ENCODE results near the gene WNT4.

WNT4 gene

DNA sequence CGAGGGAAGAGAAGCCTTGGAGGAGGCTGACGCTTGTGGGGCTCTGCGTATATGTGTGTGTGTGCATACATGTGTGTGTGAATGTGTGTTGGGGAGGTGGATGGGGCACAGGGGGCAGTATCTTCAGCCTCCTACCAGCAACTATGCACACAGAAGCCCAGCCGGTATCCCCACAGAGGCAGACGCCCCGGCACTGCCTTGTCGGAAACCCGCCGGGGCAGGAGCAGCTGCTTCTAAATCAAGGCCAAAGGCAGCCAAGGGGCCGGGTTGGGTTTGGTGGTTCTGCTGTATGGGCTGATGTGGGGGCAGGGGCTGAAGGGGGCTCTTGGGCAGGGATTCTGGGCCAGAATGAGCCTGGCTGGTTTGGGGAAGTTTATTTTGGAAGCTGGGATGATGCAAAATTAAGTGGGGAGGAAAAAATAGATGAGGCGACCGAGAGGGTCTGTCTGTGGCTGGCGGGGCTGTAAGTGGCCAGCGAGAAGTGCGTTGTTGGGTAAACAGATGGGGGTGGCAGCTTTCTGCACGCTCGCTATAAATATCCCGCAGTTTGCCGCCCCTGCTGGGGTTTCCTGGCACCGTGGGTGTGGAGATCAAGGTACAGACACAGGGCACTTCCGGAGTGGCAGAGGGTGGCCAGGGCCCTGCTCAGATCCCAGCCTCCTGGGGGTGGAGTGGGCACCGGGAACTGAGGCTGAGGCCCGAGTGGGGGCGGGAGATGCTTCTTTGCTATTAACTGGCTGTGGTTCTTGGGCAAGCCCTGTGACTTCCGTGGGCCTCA, 11.0 kb upstream of the WNT4 start:
- H3K27me3 ChIP-seq (ENCODE audit: low read depth) = no peaks in the 10 kb centered on the region
- in situ Hi-C loops (cut with MboI; ENCODE audit: low sequenced_read_pairs) = no loop called here
- H3K36me3 ChIP-seq (replicated peaks) = no peaks in the 10 kb centered on the region
- no peak for DNase-seq (ENCODE audit: low spot score in 2 of 2)
- no peak overlapping the region for H3K4me3 ChIP-seq
- no peaks in the 10 kb centered on the region for H3K4me1 ChIP-seq
- H3K9me3 ChIP-seq = no peaks in the 10 kb centered on the region

- in situ Hi-C loops (cut with MboI; ENCODE audit: low sequenced_read_pairs) = no loop called here
- DNase-seq (ENCODE audit: low spot score in 2 of 2) = no peak
- H3K36me3 ChIP-seq (replicated peaks) = no peaks in the 10 kb centered on the region
- H3K4me1 ChIP-seq = no peaks in the 10 kb centered on the region
- no peaks in the 10 kb centered on the region; the same call in 1 of the 2 replicates for H3K27me3 ChIP-seq (ENCODE audit: low read depth)
- no peaks in the 10 kb centered on the region for H3K9me3 ChIP-seq
- no peak overlapping the region for H3K4me3 ChIP-seq
Measured at GRCh38 chr1:22150923-22151322, 8.0 kb upstream of the WNT4 start.

DNA sequence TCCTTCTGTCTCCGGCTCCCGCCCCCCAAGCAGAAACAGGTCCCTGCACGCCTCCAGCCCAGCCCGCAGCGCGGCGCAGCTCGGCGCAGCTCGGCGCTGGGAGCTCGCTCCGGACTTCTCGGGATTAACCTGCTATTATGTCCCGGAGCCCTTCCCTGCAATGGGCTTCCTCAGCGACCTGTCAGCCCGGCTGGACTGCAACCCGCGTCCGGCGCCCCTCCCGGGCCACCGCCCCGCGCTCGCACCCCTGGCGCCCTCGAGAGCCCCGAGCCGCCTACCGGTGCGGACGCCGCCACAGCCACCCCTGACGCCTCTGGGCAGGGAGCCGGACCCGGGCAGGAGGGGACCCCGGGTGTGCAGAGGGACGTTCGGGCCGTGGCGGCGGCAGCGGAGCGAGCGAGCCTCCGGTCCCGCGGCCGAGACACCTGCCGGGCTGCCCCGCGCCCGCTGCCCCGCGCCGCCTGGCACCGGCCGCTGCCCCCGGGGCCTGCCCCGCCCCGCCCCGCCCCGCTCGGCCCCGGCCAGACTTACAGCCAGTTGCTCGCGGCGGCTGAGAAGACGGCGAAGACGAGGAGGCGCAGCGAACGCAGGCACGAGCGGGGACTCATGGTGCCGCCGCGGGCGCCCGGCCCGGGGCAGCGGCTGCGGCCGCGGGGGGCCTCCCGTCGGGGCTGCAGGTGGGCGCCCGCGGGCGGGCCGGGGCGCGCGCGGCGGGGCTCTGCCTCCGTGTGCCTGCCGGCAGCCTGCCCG, 407 bp downstream of the WNT4 start:
- DNase-seq (ENCODE audit: low spot score in 2 of 2) = peak; percentile 19 to 57
- H3K27me3 ChIP-seq (ENCODE audit: low read depth) = peaks cover 4% of the 10 kb centered on the region; the same call in 1 of the 2 replicates
- no peaks in the 10 kb centered on the region for H3K9me3 ChIP-seq
- peak overlapping the region; percentile 28 for H3K4me3 ChIP-seq
- in situ Hi-C loops (cut with MboI; ENCODE audit: low sequenced_read_pairs) = no loop called here
- H3K36me3 ChIP-seq (replicated peaks) = no peaks in the 10 kb centered on the region
- 0 out of 2 replicates have a peak, but pooled peaks cover 3% of the 10 kb centered on the region for H3K4me1 ChIP-seq

DNA sequence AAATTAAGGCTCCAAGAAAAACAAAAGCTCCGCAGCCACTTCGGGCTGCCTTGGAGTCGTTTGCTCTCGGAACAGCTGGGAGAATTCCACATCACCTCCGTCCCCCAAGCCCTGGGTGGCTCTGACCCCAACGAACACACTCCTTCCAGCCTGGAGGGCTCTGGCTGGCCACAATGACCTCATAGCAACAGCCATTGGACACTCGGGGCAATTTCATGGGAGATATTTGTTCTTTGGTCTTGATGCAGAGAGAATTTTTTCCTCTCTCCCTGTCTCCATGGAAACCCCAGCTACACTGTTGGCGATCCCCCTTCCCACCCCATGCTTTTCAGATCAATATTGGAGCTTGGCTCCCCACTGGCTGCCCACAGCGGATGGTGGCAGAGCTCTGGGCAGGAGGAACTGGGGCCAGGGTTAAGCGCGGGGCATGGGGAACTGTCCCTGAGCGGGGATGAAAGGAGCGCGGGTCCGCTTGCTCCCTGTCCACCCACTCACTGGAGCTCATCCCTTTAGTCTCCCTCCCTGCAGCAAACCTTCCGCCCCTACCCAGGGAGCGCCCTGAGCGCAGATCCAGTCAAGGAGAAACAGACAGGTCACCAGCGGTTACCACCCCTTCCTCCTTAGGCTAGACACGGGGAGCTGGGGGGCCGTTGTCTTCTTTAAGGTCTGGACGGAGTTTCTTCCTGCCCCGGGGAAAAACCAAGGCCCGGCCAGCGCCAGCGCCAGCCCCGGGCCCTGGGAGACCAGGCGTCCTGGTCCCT, 1.2 kb downstream of the WNT4 start:
- H3K4me1 ChIP-seq = 0 out of 2 replicates have a peak, but pooled peaks cover 3% of the 10 kb centered on the region
- peak overlapping the region; percentile 28 for H3K4me3 ChIP-seq
- in situ Hi-C loops (cut with MboI; ENCODE audit: low sequenced_read_pairs) = no loop called here
- H3K36me3 ChIP-seq (replicated peaks) = no peaks in the 10 kb centered on the region
- no peaks in the 10 kb centered on the region for H3K9me3 ChIP-seq
- no peak for DNase-seq (ENCODE audit: low spot score in 2 of 2)
- H3K27me3 ChIP-seq (ENCODE audit: low read depth) = peaks cover 4% of the 10 kb centered on the region; the same call in 1 of the 2 replicates

DNA sequence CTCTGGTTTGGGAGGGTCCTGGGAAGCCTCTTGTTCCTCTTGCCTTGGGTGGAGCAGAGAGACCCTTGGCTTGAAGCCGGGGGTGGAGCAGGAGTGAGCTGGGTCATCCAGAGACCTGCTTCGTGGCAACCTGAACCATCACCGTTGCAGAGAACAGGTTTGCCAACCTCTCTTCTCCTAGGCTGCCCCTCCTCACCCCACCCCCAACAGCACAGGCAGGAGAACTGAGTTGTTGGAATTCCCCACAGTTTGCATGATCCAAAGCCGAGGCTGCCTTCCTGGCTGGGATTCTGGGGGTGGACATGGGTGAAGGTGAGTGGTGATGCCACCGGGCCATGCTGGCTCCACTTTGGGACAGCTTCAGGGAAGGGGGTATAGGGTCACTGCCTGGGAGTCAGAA, 2.2 kb downstream of the WNT4 start:
- H3K4me1 ChIP-seq = 0 out of 2 replicates have a peak, but pooled peaks cover 3% of the 10 kb centered on the region
- no peak overlapping the region for H3K4me3 ChIP-seq
- no peaks in the 10 kb centered on the region for H3K9me3 ChIP-seq
- H3K36me3 ChIP-seq (replicated peaks) = no peaks in the 10 kb centered on the region
- H3K27me3 ChIP-seq (ENCODE audit: low read depth) = peaks cover 4% of the 10 kb centered on the region; the same call in 1 of the 2 replicates
- DNase-seq (ENCODE audit: low spot score in 2 of 2) = no peak
- in situ Hi-C loops (cut with MboI; ENCODE audit: low sequenced_read_pairs) = no loop called here

GRCh38 chr1:22139817-22140216, 3.1 kb downstream of the WNT4 start:
- H3K27me3 ChIP-seq (ENCODE audit: low read depth) = peaks cover 4% of the 10 kb centered on the region; the same call in 1 of the 2 replicates
- in situ Hi-C loops (cut with MboI; ENCODE audit: low sequenced_read_pairs) = loop anchor here (10.0 kb wide), 1 partner anchor 505 kb away; the partner anchor contains the start of gene C1QC

GRCh38 chr1:22139066-22139594, 3.8 kb downstream of the WNT4 start:
- Histone ChIP-seq H3K4me3 (no peak overlapping the region), H3K27me3 (ENCODE audit: low read depth) (peaks cover 4% of the 10 kb centered on the region; the same call in 1 of the 2 replicates), H3K4me1 (0 out of 2 replicates have a peak, but pooled peaks cover 3% of the 10 kb centered on the region), H3K9me3 (no peaks in the 10 kb centered on the region), H3K36me3 (replicated peaks) (no peaks in the 10 kb centered on the region)
- DNase-seq (ENCODE audit: low spot score in 2 of 2) = no peak
- in situ Hi-C loops (cut with MboI; ENCODE audit: low sequenced_read_pairs) = loop anchor here (10.0 kb wide), 1 partner anchor 506 kb away; the partner anchor contains the start of gene C1QC

More at GRCh38 chr1:22139817-22140216, 3.1 kb downstream of the WNT4 start:
- 0 out of 2 replicates have a peak, but pooled peaks cover 3% of the 10 kb centered on the region for H3K4me1 ChIP-seq
- DNase-seq (ENCODE audit: low spot score in 2 of 2) = no peak
- no peaks in the 10 kb centered on the region for H3K36me3 ChIP-seq (replicated peaks)
- H3K9me3 ChIP-seq = no peaks in the 10 kb centered on the region
- no peak overlapping the region for H3K4me3 ChIP-seq

- Histone ChIP-seq H3K9me3 (no peaks in the 10 kb centered on the region), H3K27me3 (ENCODE audit: low read depth) (peaks cover 4% of the 10 kb centered on the region; the same call in 1 of the 2 replicates), H3K4me1 (0 out of 2 replicates have a peak, but pooled peaks cover 3% of the 10 kb centered on the region), H3K36me3 (replicated peaks) (no peaks in the 10 kb centered on the region), H3K4me3 (no peak overlapping the region)
- no peak for DNase-seq (ENCODE audit: low spot score in 2 of 2)
- in situ Hi-C loops (cut with MboI; ENCODE audit: low sequenced_read_pairs) = loop anchor here (10.0 kb wide), 1 partner anchor 508 kb away; the partner anchor contains the start of gene C1QC
Measured at GRCh38 chr1:22137004-22137720, 5.7 kb downstream of the WNT4 start.

DNA sequence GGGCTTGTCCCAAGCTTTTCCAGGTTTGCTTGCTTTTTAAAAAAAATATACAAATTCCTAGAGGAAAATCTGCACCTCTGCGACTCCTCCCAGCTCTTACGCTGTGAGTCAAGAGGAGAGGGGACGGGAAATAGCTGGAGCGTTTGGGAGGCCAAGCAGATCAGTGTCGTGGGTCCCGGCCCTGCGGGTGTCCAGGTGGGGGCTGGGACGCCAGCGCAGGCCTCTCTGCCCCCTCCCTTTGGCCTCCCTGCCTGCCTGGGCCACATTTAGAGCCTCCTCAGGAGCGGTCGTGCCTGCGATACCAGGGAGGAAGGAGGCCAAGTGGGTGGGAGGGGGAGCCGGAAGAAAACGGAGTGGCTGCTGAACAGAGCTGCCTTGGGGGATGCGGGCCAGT, 9.0 kb downstream of the WNT4 start:
- Histone ChIP-seq H3K27me3 (ENCODE audit: low read depth) (no peaks in the 10 kb centered on the region), H3K4me1 (no peaks in the 10 kb centered on the region), H3K36me3 (replicated peaks) (no peaks in the 10 kb centered on the region), H3K4me3 (no peak overlapping the region), H3K9me3 (no peaks in the 10 kb centered on the region)
- in situ Hi-C loops (cut with MboI; ENCODE audit: low sequenced_read_pairs) = loop anchor here (5.0 to 10.0 kb wide), 2 partner anchors 283 to 511 kb away; partner anchors contain the start of gene C1QC
- no peak for DNase-seq (ENCODE audit: low spot score in 2 of 2)

GRCh38 chr1:22133247-22133930, 9.5 kb downstream of the WNT4 start:
- Histone ChIP-seq H3K4me1 (no peaks in the 10 kb centered on the region), H3K4me3 (no peak overlapping the region), H3K27me3 (ENCODE audit: low read depth) (no peaks in the 10 kb centered on the region), H3K36me3 (replicated peaks) (no peaks in the 10 kb centered on the region), H3K9me3 (no peaks in the 10 kb centered on the region)
- no peak for DNase-seq (ENCODE audit: low spot score in 2 of 2)
- in situ Hi-C loops (cut with MboI; ENCODE audit: low sequenced_read_pairs) = loop anchor here (5.0 to 10.0 kb wide), 2 partner anchors 284 to 511 kb away; partner anchors contain the start of gene C1QC

GRCh38 chr1:22132517-22133235, 10.2 kb downstream of the WNT4 start:
- in situ Hi-C loops (cut with MboI; ENCODE audit: low sequenced_read_pairs) = loop anchor here (5.0 to 10.0 kb wide), 2 partner anchors 285 to 512 kb away; partner anchors contain the start of gene C1QC
- DNase-seq (ENCODE audit: low spot score in 2 of 2) = no peak

More at GRCh38 chr1:22132517-22133235, 10.2 kb downstream of the WNT4 start:
- Histone ChIP-seq H3K4me1 (no peaks in the 10 kb centered on the region), H3K9me3 (no peaks in the 10 kb centered on the region), H3K36me3 (replicated peaks) (no peaks in the 10 kb centered on the region), H3K4me3 (no peak overlapping the region), H3K27me3 (ENCODE audit: low read depth) (no peaks in the 10 kb centered on the region)

Data from HAP-1 (cell line).